HEK293 (cell line): ENCODE measurements around the gene AAR2.

Experiments used
- CTCF ChIA-PET: fragments of 350-600 bp; formaldehyde crosslinking; extraction: SDS; loops from one replicate; lab custom pipeline; 2021; ENCODE audit warnings: antibody characterized with exemption; lab: Yijun Ruan, JAX
- POLR2A ChIA-PET: fragments of 300-600 bp; formaldehyde crosslinking; extraction: SDS; loops from one replicate; lab custom pipeline; 2020; ENCODE audit warnings: antibody characterized with exemption, inconsistent platforms; lab: Yijun Ruan, JAX
- H3K27ac ChIP-seq: fragments of 200-500 bp; sonication (Bioruptor generic); 2 replicates; pipeline ENCODE4 v1.5.1; 2014; ENCODE audit warnings: low read depth, low read length, control low read depth, inconsistent platforms; ENCODE audit errors: extremely low read depth
- H3K36me3 ChIP-seq, 2 experiments: fragments of 200-500 bp in 1 of 2; sonication (Bioruptor generic) in 1 of 2; 1 replicate in 1 of 2; 2 replicates in 1 of 2; pipeline ENCODE4 v1.5.1; 2014 to 2017; ENCODE audit warnings: inconsistent platforms in 2 of 2, low read length in 2 of 2; ENCODE audit not compliant: control insufficient read depth in 2 of 2, insufficient read depth in 1 of 2
- H3K4me1 ChIP-seq: fragments of 200-500 bp; sonication (Bioruptor generic); 2 replicates; pipeline ENCODE4 v1.5.1; 2014; ENCODE audit warnings: mild to moderate bottlenecking, low read length, inconsistent platforms; ENCODE audit not compliant: control insufficient read depth, insufficient read depth
- H3K4me3 ChIP-seq: 2 replicates; pipeline ENCODE4 v1.5.1; 2011; ENCODE audit warnings: low read depth, mild to moderate bottlenecking, control low read depth, low read length, moderate library complexity
- H3K9me3 ChIP-seq: fragments of 200-500 bp; sonication (Bioruptor generic); 2 replicates; pipeline ENCODE4 v1.5.1; 2014; ENCODE audit warnings: low read depth, low read length, inconsistent platforms; ENCODE audit not compliant: control insufficient read depth, insufficient read depth
- GLIS2 ChIP-seq: fragments of 450-650 bp; formaldehyde crosslinking; IDR thresholded peaks from 2 replicates; pipeline ENCODE4 v1.5.1; 2016; ENCODE audit warnings: missing biosample characterization, missing genetic modification characterization
- KLF8 ChIP-seq: fragments of 450-650 bp; formaldehyde crosslinking; IDR thresholded peaks from 2 replicates; pipeline ENCODE4 v1.5.1; 2016; ENCODE audit warnings: missing biosample characterization, missing genetic modification characterization
- KLF9 ChIP-seq: fragments of 450-650 bp; formaldehyde crosslinking; IDR thresholded peaks from 2 replicates; pipeline ENCODE4 v1.5.1; 2016; ENCODE audit warnings: missing biosample characterization, missing genetic modification characterization, low read depth
- SP2 ChIP-seq: fragments of 450-650 bp; formaldehyde crosslinking; IDR thresholded peaks from 2 replicates; pipeline ENCODE4 v1.5.1; 2016; ENCODE audit warnings: missing biosample characterization, missing genetic modification characterization
- SP3 ChIP-seq: fragments of 450-650 bp; formaldehyde crosslinking; IDR thresholded peaks from 2 replicates; pipeline ENCODE4 v1.5.1; 2016; ENCODE audit warnings: missing biosample characterization, missing genetic modification characterization
- TCF7L2 ChIP-seq: IDR thresholded peaks from 2 replicates; pipeline ENCODE4 v1.6.1; 2011; ENCODE audit warnings: low read depth, mild to moderate bottlenecking, inconsistent platforms, low read length, moderate library complexity, borderline replicate concordance
- ZFP41 ChIP-seq: fragments of 450-650 bp; formaldehyde crosslinking; IDR thresholded peaks from 2 replicates; pipeline ENCODE4 v1.5.1; 2016; ENCODE audit warnings: missing biosample characterization, missing genetic modification characterization, borderline replicate concordance
- ZNF121 ChIP-seq: fragments of 450-650 bp; formaldehyde crosslinking; IDR thresholded peaks from 2 replicates; pipeline ENCODE4 v1.5.1; 2016; ENCODE audit warnings: missing biosample characterization, missing genetic modification characterization
- ZNF133 ChIP-seq: fragments of 450-650 bp; formaldehyde crosslinking; IDR thresholded peaks from 2 replicates; pipeline ENCODE4 v1.5.1; 2016; ENCODE audit warnings: missing biosample characterization, missing genetic modification characterization
- ZNF138 ChIP-seq: fragments of 450-650 bp; formaldehyde crosslinking; IDR thresholded peaks from 2 replicates; pipeline ENCODE4 v1.5.1; 2016; ENCODE audit warnings: missing biosample characterization, missing genetic modification characterization, borderline replicate concordance
- ZNF248 ChIP-seq: fragments of 450-650 bp; formaldehyde crosslinking; IDR thresholded peaks from 2 replicates; pipeline ENCODE4 v1.5.1; 2017; ENCODE audit warnings: missing biosample characterization, missing genetic modification characterization
- ZNF292 ChIP-seq: fragments of 450-650 bp; formaldehyde crosslinking; IDR thresholded peaks from 2 replicates; pipeline ENCODE4 v1.5.1; 2016; ENCODE audit warnings: low read depth, missing biosample characterization, missing genetic modification characterization, borderline replicate concordance
- ZNF433 ChIP-seq: fragments of 450-650 bp; formaldehyde crosslinking; IDR thresholded peaks from 2 replicates; pipeline ENCODE4 v1.5.1; 2016; ENCODE audit warnings: missing biosample characterization, missing genetic modification characterization, low read depth
- ZNF529 ChIP-seq: fragments of 450-650 bp; formaldehyde crosslinking; IDR thresholded peaks from 2 replicates; pipeline ENCODE4 v1.5.1; 2017; ENCODE audit warnings: missing genetic modification characterization, missing biosample characterization; ENCODE audit not compliant: insufficient replicate concordance
- ZNF76 ChIP-seq: fragments of 450-650 bp; formaldehyde crosslinking; IDR thresholded peaks from 2 replicates; pipeline ENCODE4; 2016; ENCODE audit warnings: low read depth, missing biosample characterization, missing genetic modification characterization, borderline replicate concordance
- ZNF777 ChIP-seq: fragments of 450-650 bp; formaldehyde crosslinking; IDR thresholded peaks from 2 replicates; pipeline ENCODE4 v1.5.1; 2017; ENCODE audit warnings: missing biosample characterization, missing genetic modification characterization, borderline replicate concordance
- ZNF785 ChIP-seq: fragments of 450-650 bp; formaldehyde crosslinking; IDR thresholded peaks from 2 replicates; pipeline ENCODE4 v1.5.1; 2016; ENCODE audit warnings: missing biosample characterization, missing genetic modification characterization
- ZSCAN23 ChIP-seq: fragments of 450-650 bp; formaldehyde crosslinking; IDR thresholded peaks from 2 replicates; pipeline ENCODE4 v1.5.1; 2016; ENCODE audit warnings: missing biosample characterization, missing genetic modification characterization
- ZSCAN30 ChIP-seq: fragments of 450-650 bp; IDR thresholded peaks from 2 replicates; pipeline ENCODE4 v1.5.1; 2018; ENCODE audit warnings: missing biosample characterization, mild to moderate bottlenecking, missing genetic modification characterization, moderate library complexity
- ZXDB ChIP-seq: fragments of 450-650 bp; formaldehyde crosslinking; IDR thresholded peaks from 2 replicates; pipeline ENCODE4 v1.5.1; 2016; ENCODE audit warnings: missing biosample characterization, missing genetic modification characterization
- TF ChIP-seq, protein P1 (sequence below): fragments of 450-650 bp; formaldehyde crosslinking; IDR thresholded peaks from 2 replicates; pipeline ENCODE4 v1.5.1; 2016; ENCODE audit warnings: missing biosample characterization, missing genetic modification characterization
- TF ChIP-seq, protein P2 (sequence below): fragments of 450-650 bp; formaldehyde crosslinking; IDR thresholded peaks from 2 replicates; pipeline ENCODE4 v1.5.1; 2016; ENCODE audit warnings: missing biosample characterization, missing genetic modification characterization, low read depth
- TF ChIP-seq, protein P3 (sequence below): fragments of 450-650 bp; formaldehyde crosslinking; IDR thresholded peaks from 2 replicates; pipeline ENCODE4 v1.5.1; 2016; ENCODE audit warnings: missing biosample characterization, missing genetic modification characterization
- TF ChIP-seq, protein P4 (sequence below): IDR thresholded peaks from 2 replicates; pipeline ENCODE4 v1.6.1; 2011; ENCODE audit warnings: mild to moderate bottlenecking, low read depth, low read length, borderline replicate concordance

AAR2 gene

DNA sequence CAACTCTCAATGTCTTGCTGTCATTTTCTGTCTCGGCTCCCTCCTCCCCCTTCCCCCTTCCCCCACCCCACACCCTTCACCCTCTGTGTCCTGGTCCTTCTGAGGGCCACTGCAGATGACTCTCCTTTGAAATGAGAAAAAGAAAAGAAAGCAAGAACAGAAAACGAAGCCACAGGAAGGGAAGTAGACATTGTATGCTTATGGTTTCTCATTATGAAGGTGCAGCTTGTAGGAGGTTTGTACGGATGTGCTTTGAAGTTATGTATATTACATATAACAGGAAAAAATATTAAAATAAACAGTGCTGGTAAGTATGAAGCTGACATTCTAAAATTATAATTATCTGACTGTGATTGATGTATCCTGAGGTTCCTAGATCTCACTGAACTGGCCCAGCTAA lies 6.3 kb upstream of the AAR2 start:
- CTCF ChIA-PET, result interaction anchor here (1.3 kb wide), 1 partner anchor 27 kb away, joined by 10 read pairs; no protein-coding TSS in a partner anchor

DNA sequence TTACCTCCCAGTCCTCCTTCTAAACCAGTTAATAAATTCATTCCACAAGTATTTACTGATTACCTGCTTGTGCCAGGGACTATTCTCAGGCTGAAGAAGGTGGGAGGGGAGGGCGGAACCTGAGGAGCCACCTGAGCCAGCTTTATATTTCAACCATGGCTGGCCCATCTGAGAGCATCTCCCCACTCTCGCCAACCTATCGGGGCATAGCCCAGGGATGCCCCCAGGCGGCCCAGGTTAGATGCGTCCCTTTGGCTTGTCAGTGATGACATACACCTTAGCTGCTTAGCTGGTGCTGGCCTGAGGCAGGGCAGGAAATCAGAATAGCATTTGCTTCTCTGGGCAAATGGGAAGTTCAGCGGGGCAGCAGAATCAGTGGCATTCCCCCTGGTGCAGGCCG lies 4.9 kb upstream of the AAR2 start:
- ChIA-PET POLR2A (no interaction called here), CTCF (interaction anchor here (0.6 to 1.3 kb wide), 5 partner anchors 14 to 793 kb away, joined by 3 to 10 read pairs (median 4); no protein-coding TSS in a partner anchor)
- Histone ChIP-seq H3K36me3 (peaks cover 0 to 10% of the 10 kb centered on the region in 2 experiments; a peak in 1 of 3 replicates), H3K27ac (no peak overlapping the region), H3K4me3 (no peak overlapping the region), H3K4me1 (no peaks in the 10 kb centered on the region), H3K9me3 (no peaks in the 10 kb centered on the region)
- TF ChIP-seq ZNF76 (tag by site-specific recombination) (no peak), ZXDB (tag by site-specific recombination) (no peak), ZFP41 (tag by site-specific recombination) (no peak), ZSCAN30 (tag by site-specific recombination) (no peak), ZNF248 (tag by site-specific recombination) (no peak), ZNF777 (tag by site-specific recombination) (no peak), ZNF529 (tag by site-specific recombination) (no peak), ZNF785 (no peak), SP2 (tag by site-specific recombination) (no peak), ZNF133 (tag by site-specific recombination) (no peak), KLF9 (tag by site-specific recombination) (no peak)
- TF ChIP-seq, protein P1, sequence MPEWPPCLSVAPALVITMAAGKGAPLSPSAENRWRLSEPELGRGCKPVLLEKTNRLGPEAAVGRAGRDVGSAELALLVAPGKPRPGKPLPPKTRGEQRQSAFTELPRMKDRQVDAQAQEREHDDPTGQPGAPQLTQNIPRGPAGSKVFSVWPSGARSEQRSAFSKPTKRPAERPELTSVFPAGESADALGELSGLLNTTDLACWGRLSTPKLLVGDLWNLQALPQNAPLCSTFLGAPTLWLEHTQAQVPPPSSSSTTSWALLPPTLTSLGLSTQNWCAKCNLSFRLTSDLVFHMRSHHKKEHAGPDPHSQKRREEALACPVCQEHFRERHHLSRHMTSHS (tag by site-specific recombination), result no peak

More for the DNA sequence above, 6.3 kb upstream of the AAR2 start:
- H3K9me3 ChIP-seq, result no peaks in the 10 kb centered on the region
- no peak overlapping the region for H3K27ac ChIP-seq
- TF ChIP-seq ZNF777 (tag by site-specific recombination) (no peak), SP3 (tag by site-specific recombination) (no peak), ZSCAN23 (tag by site-specific recombination) (no peak)
- TF ChIP-seq, protein P2, sequence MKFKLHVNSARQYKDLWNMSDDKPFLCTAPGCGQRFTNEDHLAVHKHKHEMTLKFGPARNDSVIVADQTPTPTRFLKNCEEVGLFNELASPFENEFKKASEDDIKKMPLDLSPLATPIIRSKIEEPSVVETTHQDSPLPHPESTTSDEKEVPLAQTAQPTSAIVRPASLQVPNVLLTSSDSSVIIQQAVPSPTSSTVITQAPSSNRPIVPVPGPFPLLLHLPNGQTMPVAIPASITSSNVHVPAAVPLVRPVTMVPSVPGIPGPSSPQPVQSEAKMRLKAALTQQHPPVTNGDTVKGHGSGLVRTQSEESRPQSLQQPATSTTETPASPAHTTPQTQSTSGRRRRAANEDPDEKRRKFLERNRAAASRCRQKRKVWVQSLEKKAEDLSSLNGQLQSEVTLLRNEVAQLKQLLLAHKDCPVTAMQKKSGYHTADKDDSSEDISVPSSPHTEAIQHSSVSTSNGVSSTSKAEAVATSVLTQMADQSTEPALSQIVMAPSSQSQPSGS (tag by site-specific recombination), result no peak
- TF ChIP-seq, all 188 proteins: peak for 0
- Histone ChIP-seq H3K36me3 (peaks cover 0 to 12% of the 10 kb centered on the region in 2 experiments; a peak in 1 of 3 replicates), H3K4me3 (no peak overlapping the region), H3K4me1 (no peaks in the 10 kb centered on the region)
- POLR2A ChIA-PET, result interaction anchor here (0.5 kb wide), 1 partner anchor 847 kb away, joined by 7 read pairs; no protein-coding TSS in a partner anchor

DNA sequence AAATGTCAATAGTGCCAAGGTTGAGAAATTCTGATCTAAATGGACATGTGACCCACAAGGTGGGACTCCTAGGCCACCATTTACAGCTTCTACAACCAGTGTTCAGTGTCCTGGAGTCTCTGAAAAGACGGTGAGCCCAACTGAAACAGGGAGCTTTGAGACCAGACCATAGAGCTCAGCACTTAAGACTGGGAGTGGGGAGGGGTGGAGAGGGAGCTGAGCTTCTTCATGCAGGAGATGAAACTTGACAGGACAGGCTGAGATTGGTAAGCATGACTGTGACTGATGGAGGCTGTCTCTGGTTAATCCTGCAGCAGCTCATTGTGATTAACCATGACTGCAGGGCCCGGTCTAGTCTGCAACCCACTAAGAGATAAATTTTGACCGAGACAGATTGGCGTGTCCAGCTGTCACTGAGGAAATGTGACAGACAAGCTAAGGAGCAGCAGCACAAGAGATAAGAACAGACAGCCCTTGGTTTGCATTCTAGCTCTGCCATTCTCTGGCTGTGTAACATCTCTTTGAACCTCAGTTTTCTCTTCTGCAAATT lies 1.4 kb upstream of the AAR2 start:
- no peaks in the 10 kb centered on the region for H3K4me1 ChIP-seq
- no peak overlapping the region for H3K27ac ChIP-seq
- ChIA-PET POLR2A (no interaction called here), CTCF (interaction anchor here (0.6 to 0.7 kb wide), 2 partner anchors 8 to 286 kb away, joined by 3 to 4 read pairs; no protein-coding TSS in a partner anchor)
- no peaks in the 10 kb centered on the region for H3K9me3 ChIP-seq
- H3K4me3 ChIP-seq, result no peak overlapping the region
- H3K36me3 ChIP-seq, result peaks cover 0 to 20% of the 10 kb centered on the region in 2 experiments; a peak in 1 of 3 replicates
- TF ChIP-seq ZNF292 (tag by site-specific recombination) (no peak), GLIS2 (tag by site-specific recombination) (no peak), ZNF138 (tag by site-specific recombination) (no peak), ZNF121 (tag by site-specific recombination) (no peak), KLF8 (tag by site-specific recombination) (no peak), ZNF433 (tag by site-specific recombination) (no peak), TCF7L2 (no peak)
- TF ChIP-seq, protein P3, sequence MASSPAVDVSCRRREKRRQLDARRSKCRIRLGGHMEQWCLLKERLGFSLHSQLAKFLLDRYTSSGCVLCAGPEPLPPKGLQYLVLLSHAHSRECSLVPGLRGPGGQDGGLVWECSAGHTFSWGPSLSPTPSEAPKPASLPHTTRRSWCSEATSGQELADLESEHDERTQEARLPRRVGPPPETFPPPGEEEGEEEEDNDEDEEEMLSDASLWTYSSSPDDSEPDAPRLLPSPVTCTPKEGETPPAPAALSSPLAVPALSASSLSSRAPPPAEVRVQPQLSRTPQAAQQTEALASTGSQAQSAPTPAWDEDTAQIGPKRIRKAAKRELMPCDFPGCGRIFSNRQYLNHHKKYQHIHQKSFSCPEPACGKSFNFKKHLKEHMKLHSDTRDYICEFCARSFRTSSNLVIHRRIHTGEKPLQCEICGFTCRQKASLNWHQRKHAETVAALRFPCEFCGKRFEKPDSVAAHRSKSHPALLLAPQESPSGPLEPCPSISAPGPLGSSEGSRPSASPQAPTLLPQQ, result no peak
- TF ChIP-seq, protein P4, sequence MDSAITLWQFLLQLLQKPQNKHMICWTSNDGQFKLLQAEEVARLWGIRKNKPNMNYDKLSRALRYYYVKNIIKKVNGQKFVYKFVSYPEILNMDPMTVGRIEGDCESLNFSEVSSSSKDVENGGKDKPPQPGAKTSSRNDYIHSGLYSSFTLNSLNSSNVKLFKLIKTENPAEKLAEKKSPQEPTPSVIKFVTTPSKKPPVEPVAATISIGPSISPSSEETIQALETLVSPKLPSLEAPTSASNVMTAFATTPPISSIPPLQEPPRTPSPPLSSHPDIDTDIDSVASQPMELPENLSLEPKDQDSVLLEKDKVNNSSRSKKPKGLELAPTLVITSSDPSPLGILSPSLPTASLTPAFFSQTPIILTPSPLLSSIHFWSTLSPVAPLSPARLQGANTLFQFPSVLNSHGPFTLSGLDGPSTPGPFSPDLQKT, result no peak
